Stimulated activated CD4-positive, alpha-beta T cell treated with anti-CD3 and anti-CD28 coated beads, Interleukin-1b, Interleukin-23, amount 100 ng/mL, for 48 hours (primary cell): ENCODE results near the gene KBTBD8.

Experiments
- DNase-seq: peaks from one replicate; pipeline ENCODE4 v3.0.0-alpha.2; 2020

KBTBD8 gene

GRCh38 chr3:66998113-66998903 lies at the start of gene KBTBD8:
Gene KBTBD8 (plus strand): TSS chr3:66998307. CDS start chr3:66998356, 49 bp downstream.
- peak; percentile 98 for DNase-seq

GRCh38 chr3:66948838-66949237 lies 49.3 kb upstream of the KBTBD8 start:
- DNase-seq: no peak

GRCh38 chr3:66949898-66950297 lies 48.2 kb upstream of the KBTBD8 start:
- no peak for DNase-seq

GRCh38 chr3:66952357-66952756 lies 45.8 kb upstream of the KBTBD8 start:
- no peak for DNase-seq

- no peak for DNase-seq
These were observed 44.1 kb upstream of the KBTBD8 start for GRCh38 chr3:66953934-66954445.

GRCh38 chr3:66956742-66957141 lies 41.4 kb upstream of the KBTBD8 start:
- DNase-seq: no peak

- no peak for DNase-seq
These were observed 40.7 kb upstream of the KBTBD8 start for GRCh38 chr3:66957367-66957766.

- no peak for DNase-seq
These were observed 40.0 kb upstream of the KBTBD8 start for GRCh38 chr3:66958067-66958466.

- no peak for DNase-seq
These were observed 35.4 kb upstream of the KBTBD8 start for GRCh38 chr3:66962664-66963063.

GRCh38 chr3:66971245-66971644 lies 26.9 kb upstream of the KBTBD8 start:
- DNase-seq: no peak

GRCh38 chr3:66971891-66972551 lies 26.1 kb upstream of the KBTBD8 start:
- DNase-seq: peak; percentile 63

- DNase-seq: no peak
These were observed 17.3 kb upstream of the KBTBD8 start for GRCh38 chr3:66980791-66981190.

GRCh38 chr3:66983101-66983500 lies 15.0 kb upstream of the KBTBD8 start:
- no peak for DNase-seq

GRCh38 chr3:66985336-66985920 lies 12.7 kb upstream of the KBTBD8 start:
- no peak for DNase-seq

- DNase-seq: no peak
These were observed 11.7 kb upstream of the KBTBD8 start for GRCh38 chr3:66986406-66986805.

GRCh38 chr3:66989241-66989640 lies 8.9 kb upstream of the KBTBD8 start:
- DNase-seq: no peak

GRCh38 chr3:66989860-66990696 lies 8.0 kb upstream of the KBTBD8 start:
- no peak for DNase-seq

- DNase-seq: no peak
These were observed 6.6 kb upstream of the KBTBD8 start for GRCh38 chr3:66991459-66991858.

- DNase-seq: no peak
These were observed 5.0 kb upstream of the KBTBD8 start for GRCh38 chr3:66993082-66993481.

- DNase-seq: no peak
These were observed 3.5 kb upstream of the KBTBD8 start for GRCh38 chr3:66994588-66994987.

GRCh38 chr3:66996696-66997095 lies 1.4 kb upstream of the KBTBD8 start:
- DNase-seq: no peak

- DNase-seq: no peak
These were observed 471 bp upstream of the KBTBD8 start for GRCh38 chr3:66997560-66998112.

- no peak for DNase-seq
These were observed 763 bp downstream of the KBTBD8 start for GRCh38 chr3:66998904-66999235.
